Brain microvascular endothelial cell (primary cell): ENCODE data around the gene DAAM2.

Experiments
- DNase-seq: peaks from one replicate; pipeline ENCODE4 v3.0.0-alpha.2; 2020
- H3K27ac ChIP-seq: fragments of 250-450 bp; sonication (Bioruptor Pico); 2 replicates; pipeline ENCODE4 v1.5.1; 2020; ENCODE audit warnings: mild to moderate bottlenecking, moderate library complexity
- H3K27me3 ChIP-seq: fragments of 250-450 bp; sonication (Bioruptor Pico); replicated peaks from 2 replicates; pipeline ENCODE4 v1.5.1; 2020; ENCODE audit warnings: mild to moderate bottlenecking
- H3K36me3 ChIP-seq: fragments of 250-450 bp; sonication (Bioruptor Pico); replicated peaks from 2 replicates; pipeline ENCODE4 v1.5.1; 2020; ENCODE audit warnings: mild to moderate bottlenecking
- H3K4me3 ChIP-seq: 2 replicates; pipeline ENCODE4 v1.5.1; 2011; ENCODE audit warnings: low read depth, mild to moderate bottlenecking, control low read depth, low read length, moderate library complexity
- in situ Hi-C: cut with HindIII; loops from 2 replicates; pipeline ENCODE4 v1.10.0; 2017; ENCODE audit warnings: low sequenced_read_pairs, low pct_ligation_motif_present
- TF ChIP-seq, protein P1 (sequence below): IDR thresholded peaks from 2 replicates; pipeline ENCODE4 v1.5.1; 2011; ENCODE audit warnings: low read depth, mild to moderate bottlenecking, moderate library complexity, low read length, control low read depth, inconsistent platforms; ENCODE audit errors: missing control alignments

Gene DAAM2

GRCh38 chr6:39899554-39900295, 107.5 kb downstream of the DAAM2 start:
- TF ChIP-seq, protein P1, sequence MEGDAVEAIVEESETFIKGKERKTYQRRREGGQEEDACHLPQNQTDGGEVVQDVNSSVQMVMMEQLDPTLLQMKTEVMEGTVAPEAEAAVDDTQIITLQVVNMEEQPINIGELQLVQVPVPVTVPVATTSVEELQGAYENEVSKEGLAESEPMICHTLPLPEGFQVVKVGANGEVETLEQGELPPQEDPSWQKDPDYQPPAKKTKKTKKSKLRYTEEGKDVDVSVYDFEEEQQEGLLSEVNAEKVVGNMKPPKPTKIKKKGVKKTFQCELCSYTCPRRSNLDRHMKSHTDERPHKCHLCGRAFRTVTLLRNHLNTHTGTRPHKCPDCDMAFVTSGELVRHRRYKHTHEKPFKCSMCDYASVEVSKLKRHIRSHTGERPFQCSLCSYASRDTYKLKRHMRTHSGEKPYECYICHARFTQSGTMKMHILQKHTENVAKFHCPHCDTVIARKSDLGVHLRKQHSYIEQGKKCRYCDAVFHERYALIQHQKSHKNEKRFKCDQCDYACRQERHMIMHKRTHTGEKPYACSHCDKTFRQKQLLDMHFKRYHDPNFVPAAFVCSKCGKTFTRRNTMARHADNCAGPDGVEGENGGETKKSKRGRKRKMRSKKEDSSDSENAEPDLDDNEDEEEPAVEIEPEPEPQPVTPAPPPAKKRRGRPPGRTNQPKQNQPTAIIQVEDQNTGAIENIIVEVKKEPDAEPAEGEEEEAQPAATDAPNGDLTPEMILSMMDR: no peak
- Histone ChIP-seq H3K4me3 (no peak overlapping the region), H3K36me3 (no peaks in the 10 kb centered on the region), H3K27ac (no peak overlapping the region), H3K27me3 (no peaks in the 10 kb centered on the region)
- no peak for DNase-seq
- in situ Hi-C loops: no loop called here

DNA sequence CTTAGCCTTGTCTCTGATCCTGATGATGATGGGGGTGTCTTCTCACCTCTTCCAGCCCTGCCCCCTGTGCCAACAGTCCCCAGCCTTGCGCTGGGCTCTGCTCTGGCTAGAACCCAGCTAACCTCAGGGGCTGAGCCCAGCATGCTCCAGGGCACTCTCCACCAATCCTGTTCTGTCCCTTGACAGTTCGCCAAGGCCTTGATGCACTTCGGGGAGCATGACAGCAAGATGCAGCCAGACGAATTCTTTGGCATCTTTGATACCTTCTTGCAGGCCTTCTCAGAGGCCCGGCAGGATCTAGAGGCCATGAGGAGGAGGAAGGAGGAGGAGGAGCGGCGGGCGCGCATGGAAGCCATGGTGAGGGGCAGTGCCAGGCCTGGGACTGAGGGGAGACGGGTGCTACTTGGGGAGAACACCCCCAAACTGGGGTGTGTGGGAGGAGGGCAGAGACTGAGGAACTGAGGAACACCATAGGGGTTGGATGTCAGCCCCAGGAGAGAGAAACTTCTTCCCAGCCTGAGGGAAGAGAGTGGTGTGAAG, 109.0 kb downstream of the DAAM2 start:
- no peak overlapping the region for H3K27ac ChIP-seq
- peaks cover 5% of the 10 kb centered on the region for H3K36me3 ChIP-seq
- H3K4me3 ChIP-seq: no peak overlapping the region
- in situ Hi-C loops: no loop called here
- H3K27me3 ChIP-seq: no peaks in the 10 kb centered on the region
- TF ChIP-seq, protein P1: no peak
- DNase-seq: no peak

GRCh38 chr6:39901670-39902069, 109.5 kb downstream of the DAAM2 start:
- Histone ChIP-seq H3K36me3 (peaks cover 7% of the 10 kb centered on the region), H3K27me3 (no peaks in the 10 kb centered on the region), H3K4me3 (no peak overlapping the region), H3K27ac (no peak overlapping the region)
- TF ChIP-seq, protein P1: no peak
- DNase-seq: no peak
- in situ Hi-C loops: no loop called here

- no peak overlapping the region for H3K27ac ChIP-seq
- DNase-seq: no peak
- H3K36me3 ChIP-seq: peaks cover 7% of the 10 kb centered on the region
- no peak overlapping the region for H3K4me3 ChIP-seq
- no peaks in the 10 kb centered on the region for H3K27me3 ChIP-seq
- TF ChIP-seq, protein P1: no peak
- in situ Hi-C loops: no loop called here
Observed at GRCh38 chr6:39902136-39902535, 110.0 kb downstream of the DAAM2 start.

DNA sequence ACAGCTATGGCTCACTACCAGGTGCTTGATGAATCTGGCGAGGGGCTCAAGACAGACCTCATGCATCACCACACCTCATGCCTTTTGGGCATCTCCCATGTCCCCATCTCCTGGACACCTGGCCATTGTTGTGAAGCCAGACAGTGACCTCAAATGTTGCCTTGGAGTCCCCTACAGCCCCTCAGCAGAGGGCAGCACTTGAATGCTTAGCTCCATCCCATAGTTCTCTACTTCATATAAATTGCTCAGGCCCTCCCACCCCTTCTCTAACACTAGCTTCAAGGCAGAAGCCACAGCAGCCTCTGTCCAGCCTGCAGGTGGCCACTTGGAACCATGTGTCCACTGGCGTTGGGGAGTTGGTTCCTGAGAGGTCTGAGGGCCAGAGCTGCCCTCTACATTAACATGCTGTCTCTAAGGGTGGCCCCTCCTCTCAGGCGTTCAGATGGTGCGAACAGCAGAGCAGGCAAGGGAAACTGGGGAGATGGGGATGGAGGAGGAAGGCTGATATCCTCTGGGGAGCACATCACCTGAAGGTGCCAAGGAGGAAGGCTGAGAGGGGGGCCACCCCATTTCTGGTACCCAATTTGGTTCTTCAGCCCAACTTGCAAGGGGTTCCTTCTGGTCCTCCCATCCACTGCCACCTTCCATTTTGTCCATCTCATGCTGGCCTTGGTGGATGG, 110.8 kb downstream of the DAAM2 start:
- H3K27ac ChIP-seq: no peak overlapping the region
- DNase-seq: no peak
- TF ChIP-seq, protein P1: peak; percentile 21
- no peaks in the 10 kb centered on the region for H3K27me3 ChIP-seq
- no peak overlapping the region for H3K4me3 ChIP-seq
- peaks cover 7% of the 10 kb centered on the region for H3K36me3 ChIP-seq
- in situ Hi-C loops: no loop called here
